Mesenchymal stem cell (in vitro differentiated cells and primary cell): ENCODE results near the gene TBX10.

Experiments
- DNase-seq: peaks from one replicate; pipeline ENCODE4 v3.0.0-alpha.2; 2013
- H2AFZ ChIP-seq: one replicate; pipeline ENCODE4 v1.6.1; 2013; ENCODE audit warnings: low read depth, mild to moderate bottlenecking, control low read depth, inconsistent platforms, low read length, moderate library complexity
- H2AK5ac ChIP-seq: 2 replicates; pipeline ENCODE4 v1.6.1; 2013; ENCODE audit warnings: low read length, moderate library complexity, mild to moderate bottlenecking, inconsistent platforms; ENCODE audit not compliant: severe bottlenecking
- H2BK120ac ChIP-seq: one replicate; pipeline ENCODE4 v1.6.1; 2013; ENCODE audit warnings: low read depth, mild to moderate bottlenecking, inconsistent platforms, low read length, moderate library complexity
- H2BK12ac ChIP-seq, 2 experiments: one replicate each; pipeline ENCODE4 v1.6.1; 2013; ENCODE audit warnings: inconsistent platforms in 2 of 2, low read length in 2 of 2, mild to moderate bottlenecking in 2 of 2, moderate library complexity in 2 of 2, control low read depth in 1 of 2
- H2BK15ac ChIP-seq: one replicate; pipeline ENCODE4 v1.6.1; 2013; ENCODE audit warnings: mild to moderate bottlenecking, low read depth, inconsistent platforms; ENCODE audit not compliant: poor library complexity, severe bottlenecking
- H2BK5ac ChIP-seq: 2 replicates; pipeline ENCODE4 v1.6.1; 2013; ENCODE audit warnings: low read depth, mild to moderate bottlenecking, low read length, control low read depth, inconsistent platforms; ENCODE audit not compliant: poor library complexity, severe bottlenecking
- H3K14ac ChIP-seq, 2 experiments: one replicate each; pipeline ENCODE4 v1.6.1; 2013; ENCODE audit warnings: inconsistent platforms in 2 of 2, low read length in 2 of 2, control low read depth in 1 of 2, mild to moderate bottlenecking in 1 of 2, moderate library complexity in 1 of 2
- H3K18ac ChIP-seq, 2 experiments: one replicate each; pipeline ENCODE4 v1.6.1; 2013; ENCODE audit warnings: inconsistent platforms in 2 of 2, low read length in 2 of 2, control low read depth in 1 of 2, low read depth in 1 of 2, mild to moderate bottlenecking in 1 of 2
- H3K23ac ChIP-seq, 2 experiments: one replicate each; pipeline ENCODE4 v1.6.1; 2013; ENCODE audit warnings: inconsistent platforms in 2 of 2, low read length in 2 of 2, mild to moderate bottlenecking in 2 of 2, moderate library complexity in 2 of 2, control low read depth in 1 of 2
- H3K27ac ChIP-seq: 2 replicates; pipeline ENCODE4 v1.5.1; 2013; ENCODE audit warnings: mild to moderate bottlenecking, moderate library complexity, low read length, control low read depth, inconsistent platforms; ENCODE audit not compliant: poor library complexity, severe bottlenecking
- H3K27me3 ChIP-seq, 2 experiments: 2 replicates each; pipeline versions ENCODE4 v1.6.1 to v1.7.0; 2013; ENCODE audit warnings: low read length in 2 of 2, mild to moderate bottlenecking in 2 of 2, moderate library complexity in 2 of 2, control low read depth in 1 of 2, inconsistent platforms in 1 of 2; ENCODE audit not compliant: control insufficient read depth in 1 of 2, insufficient read depth in 1 of 2
- H3K36me3 ChIP-seq, 2 experiments: 2 replicates each; pipeline versions ENCODE4 v1.6.1 to v1.7.0; 2013; ENCODE audit warnings: low read length in 2 of 2, control low read depth in 1 of 2, inconsistent platforms in 1 of 2, low read depth in 1 of 2, mild to moderate bottlenecking in 1 of 2; ENCODE audit not compliant: insufficient read depth in 2 of 2, control insufficient read depth in 1 of 2
- H3K4ac ChIP-seq, 2 experiments: one replicate each; pipeline ENCODE4 v1.6.1; 2013; ENCODE audit warnings: inconsistent platforms in 2 of 2, low read length in 2 of 2, mild to moderate bottlenecking in 2 of 2, moderate library complexity in 2 of 2, control low read depth in 1 of 2, low read depth in 1 of 2
- H3K4me1 ChIP-seq: 2 replicates; pipeline ENCODE4 v1.6.1; 2013; ENCODE audit warnings: low read depth, low read length, control low read depth; ENCODE audit not compliant: control insufficient read depth, insufficient read depth
- H3K4me2 ChIP-seq: 2 replicates; pipeline ENCODE4 v1.6.1; 2013; ENCODE audit warnings: low read length, mild to moderate bottlenecking, inconsistent platforms; ENCODE audit not compliant: poor library complexity, severe bottlenecking
- H3K4me3 ChIP-seq, 2 experiments: 2 replicates each; pipeline versions ENCODE4 v1.5.1 to v1.7.0; 2013; ENCODE audit warnings: low read length in 2 of 2, mild to moderate bottlenecking in 2 of 2, control low read depth in 1 of 2, low read depth in 1 of 2; ENCODE audit not compliant: insufficient read depth in 1 of 2
- H3K79me1 ChIP-seq: replicated peaks from 2 replicates; pipeline ENCODE4 v1.6.1; 2013; ENCODE audit warnings: mild to moderate bottlenecking, control low read depth, low read length, inconsistent platforms; ENCODE audit not compliant: poor library complexity, severe bottlenecking
- H3K9ac ChIP-seq: 2 replicates; pipeline ENCODE4 v1.7.0; 2013; ENCODE audit warnings: mild to moderate bottlenecking, low read length, moderate library complexity
- H3K9me3 ChIP-seq: 2 replicates; pipeline ENCODE4 v1.7.0; 2013; ENCODE audit warnings: mild to moderate bottlenecking, low read length; ENCODE audit not compliant: control insufficient read depth
- H4K8ac ChIP-seq: one replicate; pipeline ENCODE4 v1.6.1; 2013; ENCODE audit warnings: inconsistent platforms, mild to moderate bottlenecking, low read length, moderate library complexity
- H4K91ac ChIP-seq: one replicate; pipeline ENCODE4 v1.6.1; 2013; ENCODE audit warnings: mild to moderate bottlenecking, low read length, inconsistent platforms
- WGBS: methylation state at CpG from one replicate; pipeline ENCODE4 v1.1.7; 2013; ENCODE audit warnings: mixed read lengths; 5-methylcytosine and 5-hydroxymethylcytosine counted together

The TBX10 gene

GRCh38 chr11:67608486-67608885, 31.1 kb downstream of the TBX10 start:
- Histone ChIP-seq H3K23ac (no peak overlapping the region), H3K4me3 (no peak overlapping the region), H2AFZ (no peak overlapping the region), H2AK5ac (no peak overlapping the region), H2BK5ac (no peak overlapping the region), H4K8ac (no peak overlapping the region), H3K9ac (peak overlapping the region; percentile 98), H3K36me3 (peaks cover 46 to 47% of the 10 kb centered on the region in 2 experiments), H2BK15ac (no peak overlapping the region), H3K14ac (no peak overlapping the region), H4K91ac (no peak overlapping the region), H3K18ac (no peak overlapping the region), H3K4ac (no peak overlapping the region), H3K27ac (no peak overlapping the region), H3K27me3 (no peaks in the 10 kb centered on the region), H3K79me1 (peaks cover 35% of the 10 kb centered on the region), H3K4me1 (peaks cover 11% of the 10 kb centered on the region), H3K9me3 (no peaks in the 10 kb centered on the region), H2BK12ac (no peak overlapping the region), H3K4me2 (no peak overlapping the region), H2BK120ac (no peak overlapping the region)
- no peak for DNase-seq
- 97% methylated on average over 8 of the region's 8 CpGs for WGBS

GRCh38 chr11:67607507-67607906, 32.1 kb downstream of the TBX10 start:
- Histone ChIP-seq H4K91ac (no peak overlapping the region), H3K4me1 (peaks cover 11% of the 10 kb centered on the region), H3K4me3 (peak overlapping the region; percentile 98), H2BK5ac (no peak overlapping the region), H2BK15ac (no peak overlapping the region), H4K8ac (peak overlapping the region; percentile 74), H3K9me3 (peaks cover 3% of the 10 kb centered on the region), H3K27me3 (peaks cover 0 to 3% of the 10 kb centered on the region in 2 experiments), H3K27ac (no peak overlapping the region), H2BK120ac (no peak overlapping the region), H3K23ac (no peak overlapping the region), H2BK12ac (no peak overlapping the region), H3K79me1 (peaks cover 35% of the 10 kb centered on the region), H3K36me3 (peaks cover 36 to 40% of the 10 kb centered on the region in 2 experiments), H3K4me2 (peak overlapping the region; percentile 48), H2AK5ac (no peak overlapping the region), H3K14ac (no peak overlapping the region), H3K18ac (no peak overlapping the region), H3K4ac (no peak overlapping the region), H3K9ac (peak overlapping the region; percentile 98), H2AFZ (no peak overlapping the region)
- DNase-seq: no peak
- 79% methylated on average over 8 of the region's 9 CpGs for WGBS

- Histone ChIP-seq H3K18ac (peak within 1 kb of the TSS; percentile 34 to 97), H3K79me1 (peaks cover 34% of the 10 kb centered on the region), H3K14ac (peak within 1 kb of the TSS in 1 of 2 experiments; percentile 98), H3K4me2 (peak within 1 kb of the TSS; percentile 87), H3K4me1 (peaks cover 11% of the 10 kb centered on the region), H4K8ac (peak within 1 kb of the TSS; percentile 74), H3K23ac (no peak within 1 kb of the TSS), H2BK12ac (no peak within 1 kb of the TSS), H2AK5ac (no peak within 1 kb of the TSS), H2BK5ac (no peak within 1 kb of the TSS), H3K4me3 (peak within 1 kb of the TSS; percentile 98), H3K4ac (peak within 1 kb of the TSS; percentile 85 to 91), H2BK15ac (no peak within 1 kb of the TSS), H2BK120ac (no peak within 1 kb of the TSS), H3K9me3 (peaks cover 3% of the 10 kb centered on the region), H3K9ac (peak within 1 kb of the TSS; percentile 98), H3K27ac (no peak within 1 kb of the TSS), H4K91ac (peak within 1 kb of the TSS; percentile 95), H2AFZ (peak within 1 kb of the TSS; percentile 97), H3K36me3 (peaks cover 28 to 32% of the 10 kb centered on the region in 2 experiments), H3K27me3 (peaks cover 0 to 3% of the 10 kb centered on the region in 2 experiments)
- WGBS: 4% methylated on average over 68 of the region's 69 CpGs
- peak; percentile 92 for DNase-seq
Observed at GRCh38 chr11:67606492-67607295, 32.9 kb downstream of the TBX10 start, which contains the start of gene NDUFV1. Gene NDUFV1, plus strand, starts transcription at chr11:67606936. Its CDS starts 69 bp downstream, at chr11:67607005.

- Histone ChIP-seq H2BK5ac (no peak overlapping the region), H3K79me1 (peaks cover 29% of the 10 kb centered on the region), H3K9me3 (peaks cover 3% of the 10 kb centered on the region), H3K27me3 (peaks cover 2 to 3% of the 10 kb centered on the region in 2 experiments), H3K18ac (peak overlapping the region in 1 of 2 experiments; percentile 1), H4K91ac (no peak overlapping the region), H2BK120ac (no peak overlapping the region), H3K27ac (no peak overlapping the region), H3K23ac (no peak overlapping the region), H4K8ac (peak overlapping the region; percentile 29), H3K14ac (no peak overlapping the region), H2BK12ac (no peak overlapping the region), H2AK5ac (no peak overlapping the region), H3K9ac (peak overlapping the region; percentile 98), H3K4me2 (peak overlapping the region; percentile 87), H3K4me3 (peak overlapping the region; percentile 56 to 98), H2BK15ac (no peak overlapping the region), H3K4me1 (peaks cover 11% of the 10 kb centered on the region), H3K36me3 (peaks cover 22 to 28% of the 10 kb centered on the region in 2 experiments), H2AFZ (peak overlapping the region; percentile 97), H3K4ac (peak overlapping the region in 1 of 2 experiments; percentile 19)
- WGBS: 63% methylated on average over 17 of the region's 17 CpGs
- no peak for DNase-seq
Observed at GRCh38 chr11:67606093-67606491, 33.5 kb downstream of the TBX10 start.
